A204.1 (cell line): ENCODE results near the gene NCAM2.
"Not testable (repeated sequence)": the region's sequence is repeated elsewhere in the genome, so short reads cannot be mapped to it uniquely, and the experiment has no call there.

ENCODE experiments used
- FAIRE-seq: peaks from 2 replicates; lab custom pipeline; 2012; peaks lifted over from hg19 to GRCh38; lab: Jason Lieb, UNC

The NCAM2 gene

DNA sequence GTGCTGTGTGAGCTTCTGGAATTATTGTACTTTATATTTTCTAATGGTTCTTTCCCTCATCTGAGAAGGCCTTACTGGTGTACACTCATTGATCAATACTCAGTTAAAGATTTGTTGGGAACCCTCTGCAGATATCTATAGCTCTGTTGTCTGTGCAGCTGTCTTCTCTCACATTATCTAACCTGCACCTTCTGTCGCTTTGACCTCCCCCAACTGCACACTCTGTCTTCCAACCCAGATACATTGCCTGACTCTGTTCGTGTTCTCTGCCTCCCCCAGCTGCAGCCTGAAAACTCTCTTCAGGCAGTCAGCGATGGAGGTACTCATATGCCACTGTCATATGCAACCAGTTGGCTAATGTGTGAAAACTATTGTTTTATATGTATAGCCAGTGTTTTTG lies 334.3 kb downstream of the NCAM2 start:
- FAIRE-seq = no peak

DNA sequence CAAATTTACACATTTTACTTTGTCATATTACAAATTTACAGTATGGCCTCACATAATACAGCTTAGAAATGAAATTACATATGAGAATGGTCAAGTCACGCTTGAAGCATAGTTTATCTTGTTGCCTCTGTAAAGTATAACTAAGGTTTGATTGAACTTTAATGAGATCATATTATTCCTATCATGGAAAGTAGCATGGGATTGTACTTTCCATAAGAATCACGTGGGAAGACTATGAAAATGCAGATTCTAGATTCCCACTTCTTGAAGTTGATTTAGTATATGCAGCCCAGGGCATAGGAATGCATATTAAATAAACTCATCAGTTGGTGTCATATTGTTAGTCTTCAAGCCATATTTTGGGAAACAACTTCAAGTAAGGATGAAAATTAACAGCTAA lies 342.8 kb downstream of the NCAM2 start:
- no peak for FAIRE-seq

- FAIRE-seq = no peak
Measured at GRCh38 chr21:21345296-21345695, 347.1 kb downstream of the NCAM2 start.

DNA sequence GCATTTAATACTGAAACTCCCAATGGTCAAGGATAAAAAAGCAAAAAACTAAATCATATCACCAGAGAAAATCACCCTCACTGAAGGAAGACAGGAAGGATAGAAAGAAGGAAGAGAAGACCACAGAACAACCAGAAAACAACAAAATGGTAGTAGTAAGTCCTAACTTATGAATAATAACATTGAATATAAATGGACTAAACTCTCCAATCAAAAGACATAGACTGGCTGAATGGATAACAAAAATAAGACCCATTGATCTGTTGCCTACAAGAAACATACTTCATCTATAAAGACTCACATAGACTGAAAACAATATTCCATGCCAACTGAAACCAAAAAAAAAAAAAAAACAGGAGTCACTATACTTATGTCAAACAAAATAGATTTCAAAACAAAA lies 347.7 kb downstream of the NCAM2 start:
- no peak for FAIRE-seq

DNA sequence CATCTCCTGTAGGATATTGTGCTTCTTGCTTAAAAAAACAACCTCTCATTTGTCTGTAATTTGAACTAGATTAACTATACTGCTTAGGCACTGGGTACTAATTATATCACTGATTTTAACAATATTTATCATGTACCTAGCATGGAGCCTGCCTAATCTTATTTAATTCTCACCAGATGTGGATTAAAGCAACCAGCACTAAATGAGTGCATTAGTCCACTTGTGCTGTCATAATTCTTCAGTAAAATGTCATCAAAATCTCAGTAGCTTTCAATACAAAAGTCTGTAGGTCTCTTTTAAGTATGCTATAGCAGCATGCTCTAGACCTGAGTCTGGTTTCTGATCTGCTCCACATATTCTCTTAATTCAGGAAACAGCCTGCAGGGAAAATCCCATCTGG lies 368.1 kb downstream of the NCAM2 start:
- no peak for FAIRE-seq

DNA sequence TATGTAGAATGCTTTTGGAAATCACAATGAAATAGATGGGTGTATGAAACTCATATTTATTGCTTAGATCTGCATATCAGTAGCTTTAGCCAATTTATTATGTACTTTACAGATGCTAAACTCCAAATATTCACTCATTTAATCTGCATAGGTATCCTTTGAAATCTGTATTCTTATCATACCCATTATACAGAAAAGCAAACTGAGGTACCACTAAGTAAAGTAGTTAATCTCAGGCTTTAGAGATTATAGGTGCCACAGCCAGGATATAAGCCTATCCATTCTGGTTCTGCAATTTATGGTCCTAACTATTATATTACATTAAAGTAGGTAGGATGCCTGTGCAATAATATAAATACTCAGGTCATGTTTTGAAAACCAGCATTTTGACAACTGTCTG lies 369.4 kb downstream of the NCAM2 start:
- no peak for FAIRE-seq

GRCh38 chr21:21373969-21374368 lies 375.8 kb downstream of the NCAM2 start:
- FAIRE-seq = peak; percentile 96

DNA sequence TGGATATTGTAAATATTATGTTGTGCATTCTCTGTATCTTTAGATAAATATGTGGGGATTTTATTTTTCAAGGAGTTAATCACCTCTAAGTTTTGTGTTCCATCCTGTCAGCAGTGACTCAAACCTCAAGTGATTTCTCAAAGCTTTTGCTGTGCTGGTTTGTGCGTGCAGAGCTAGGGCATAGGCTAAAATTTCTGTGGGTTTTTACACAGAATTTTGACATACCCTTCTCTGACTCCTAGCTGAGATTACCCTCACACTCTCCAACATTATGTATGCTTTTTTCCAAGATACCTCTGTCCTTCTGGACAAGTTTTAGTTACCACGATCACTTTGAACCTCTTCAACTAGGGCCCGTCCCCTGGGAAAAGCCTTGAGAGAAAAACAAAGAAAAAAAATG lies 384.9 kb downstream of the NCAM2 start:
- no peak for FAIRE-seq

DNA sequence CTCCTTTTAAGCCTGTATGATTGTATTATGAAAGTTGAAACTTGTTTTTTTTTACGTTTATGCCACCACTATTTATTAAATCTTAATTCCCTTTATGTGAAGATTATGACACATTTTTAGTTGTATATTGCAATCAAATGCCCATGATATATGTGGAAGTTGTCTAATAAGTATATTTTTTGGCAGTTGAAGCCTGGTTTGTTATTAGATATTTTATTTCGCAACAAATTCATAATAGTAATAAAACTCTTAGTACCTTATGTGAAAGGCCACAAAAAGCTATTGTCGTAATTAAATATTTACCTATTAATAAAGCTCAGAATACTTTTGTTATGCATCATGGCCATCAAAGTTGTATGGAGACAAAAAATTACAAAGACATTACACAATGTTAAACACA lies 386.8 kb downstream of the NCAM2 start:
- FAIRE-seq = no peak

GRCh38 chr21:21385404-21385803 lies 387.2 kb downstream of the NCAM2 start:
- no peak for FAIRE-seq

- no peak for FAIRE-seq
Measured at GRCh38 chr21:21387916-21388315, 389.7 kb downstream of the NCAM2 start.

DNA sequence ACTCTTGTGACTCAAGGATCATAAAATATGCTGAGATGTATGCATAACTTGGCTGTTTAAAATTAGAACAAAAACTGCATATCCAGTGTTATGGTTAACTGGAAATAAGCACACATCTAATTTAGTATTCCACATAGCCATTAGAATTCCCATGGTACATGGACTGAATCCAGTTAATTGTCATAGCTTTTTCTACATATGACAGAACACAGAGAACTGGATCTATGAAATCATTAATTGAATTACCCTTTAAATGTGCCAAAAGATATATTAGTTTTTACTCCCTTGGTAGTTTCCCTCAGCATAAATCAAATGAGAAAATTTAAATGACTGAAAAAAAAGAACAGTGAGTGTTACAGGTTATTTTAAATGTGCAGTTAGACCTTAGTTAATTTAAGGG lies 395.9 kb downstream of the NCAM2 start:
- FAIRE-seq = no peak

DNA sequence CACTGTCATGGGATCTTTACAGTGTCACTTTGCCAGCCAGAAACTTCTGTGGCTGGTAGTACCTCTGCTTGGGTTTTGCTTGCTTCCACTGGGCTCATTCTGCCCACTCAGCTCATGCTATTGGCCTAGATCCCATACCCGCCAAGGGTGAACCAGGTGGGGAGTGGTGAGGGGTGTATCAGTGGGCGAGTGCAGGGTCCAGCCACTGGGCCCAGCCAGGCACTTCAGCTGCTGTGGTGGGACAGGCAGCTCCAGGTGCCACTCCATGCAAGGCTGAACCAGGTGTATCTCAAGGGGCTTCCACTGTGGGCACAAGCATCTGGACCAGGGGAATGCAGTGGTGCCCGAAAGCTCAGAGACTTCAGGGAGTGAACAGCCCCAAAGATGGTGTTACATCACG lies 398.2 kb downstream of the NCAM2 start:
- no peak for FAIRE-seq

- no peak for FAIRE-seq
Measured at GRCh38 chr21:21397464-21397863, 399.3 kb downstream of the NCAM2 start.

DNA sequence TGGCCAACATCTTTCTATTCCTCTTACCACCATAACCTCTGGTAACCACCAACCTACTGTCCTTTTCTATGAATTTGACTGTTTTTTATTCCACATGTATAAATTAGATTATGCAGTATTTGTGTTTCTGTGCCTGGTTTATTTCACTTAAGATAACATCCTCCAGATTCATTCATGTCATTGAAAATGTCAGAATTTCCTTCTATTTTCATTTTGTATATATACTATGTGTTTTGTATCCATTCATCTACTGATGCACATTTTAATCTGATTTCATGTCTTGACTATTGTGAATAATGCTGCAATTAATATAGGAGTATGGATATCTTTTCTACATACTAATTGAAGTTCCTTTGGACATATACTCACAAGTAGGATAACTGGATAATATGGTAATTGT lies 403.2 kb downstream of the NCAM2 start:
- FAIRE-seq = no peak

- FAIRE-seq = not testable (repeated sequence)
Measured at GRCh38 chr21:21402187-21402586, 404.0 kb downstream of the NCAM2 start.

- FAIRE-seq = not testable (repeated sequence)
Measured at GRCh38 chr21:21404261-21404660, 406.1 kb downstream of the NCAM2 start.

DNA sequence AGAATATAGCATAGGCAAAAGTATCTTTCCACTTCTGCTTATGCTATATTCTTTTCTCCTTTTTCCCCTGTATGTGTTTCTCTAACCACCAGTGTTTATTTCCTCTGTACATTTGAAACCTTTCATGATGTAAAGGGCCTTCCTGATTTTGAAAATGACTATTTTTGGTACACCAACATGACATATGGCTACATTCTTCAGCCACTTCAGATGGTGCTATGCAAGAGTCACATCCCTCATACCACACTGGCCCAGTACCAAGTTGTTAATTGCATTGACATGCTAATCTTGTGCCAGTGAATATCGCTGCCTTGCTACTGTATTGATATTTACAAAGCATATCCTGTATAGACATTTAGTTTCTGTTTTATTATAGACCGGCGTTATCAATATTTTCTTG lies 408.7 kb downstream of the NCAM2 start:
- no peak for FAIRE-seq

- FAIRE-seq = no peak
Measured at GRCh38 chr21:21412096-21412495, 413.9 kb downstream of the NCAM2 start.

GRCh38 chr21:21415741-21416140 lies 417.5 kb downstream of the NCAM2 start:
- FAIRE-seq = no peak

DNA sequence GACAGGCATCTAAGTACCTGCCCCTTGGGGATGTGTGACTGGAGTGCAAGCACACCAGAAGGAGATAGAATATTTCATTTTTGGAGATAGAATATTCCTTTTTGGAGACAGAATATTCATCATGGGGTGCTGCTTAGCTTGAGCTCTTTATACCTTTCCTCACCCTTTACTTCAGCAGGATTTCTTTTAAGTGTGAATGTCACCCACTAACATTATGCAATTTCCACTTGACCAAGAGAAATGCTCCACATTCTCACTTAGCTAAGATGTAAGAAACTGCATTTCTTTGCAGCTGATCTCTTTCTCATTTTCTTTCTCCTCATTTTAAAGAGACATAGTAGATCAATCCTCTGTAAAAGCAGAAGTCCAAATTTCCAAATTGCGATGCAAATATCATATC lies 436.7 kb downstream of the NCAM2 start:
- no peak for FAIRE-seq

DNA sequence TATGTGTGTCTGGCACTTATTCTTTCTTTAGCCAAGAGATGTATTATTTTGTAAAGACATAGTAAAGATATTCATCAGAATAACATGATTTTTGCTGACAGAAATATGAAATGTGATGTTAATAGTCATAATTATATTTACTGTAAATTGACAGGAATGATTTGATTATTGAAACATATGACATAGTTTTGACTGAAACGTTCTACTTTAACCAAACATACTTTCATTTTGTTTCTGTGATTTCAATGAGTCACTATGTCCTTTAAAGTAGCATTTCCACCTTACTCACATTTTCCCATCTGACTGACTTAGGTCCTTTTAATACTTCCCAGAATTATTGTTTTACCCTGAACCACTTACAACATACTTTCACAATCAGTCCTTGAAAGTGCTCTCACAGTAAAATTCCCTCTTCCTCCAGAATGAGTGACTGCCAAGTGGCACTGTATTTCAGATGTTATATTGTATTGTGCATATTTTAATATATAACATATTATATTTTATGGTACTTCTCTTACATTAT lies 437.9 kb downstream of the NCAM2 start:
- peak; percentile 59 for FAIRE-seq

GRCh38 chr21:21439761-21440160 lies 441.6 kb downstream of the NCAM2 start:
- FAIRE-seq = no peak

- no peak for FAIRE-seq
Measured at GRCh38 chr21:21457077-21457476, 458.9 kb downstream of the NCAM2 start.

GRCh38 chr21:21458124-21458631 lies 460.0 kb downstream of the NCAM2 start:
- FAIRE-seq = no peak
